HG02981 (cell line): Measurements from ENCODE around the gene PTH2R.
"Not testable (repeated sequence)": the region's sequence is repeated elsewhere in the genome, so short reads cannot be mapped to it uniquely, and the experiment has no call there.

Experiments
- ATAC-seq: cut with Tn5 transposase; IDR thresholded peaks from one replicate; pipeline ENCODE4 v1.9.1; 2021; ENCODE audit warnings: mild to moderate bottlenecking, moderate library complexity; ENCODE audit not compliant: unreplicated experiment

The PTH2R gene

DNA sequence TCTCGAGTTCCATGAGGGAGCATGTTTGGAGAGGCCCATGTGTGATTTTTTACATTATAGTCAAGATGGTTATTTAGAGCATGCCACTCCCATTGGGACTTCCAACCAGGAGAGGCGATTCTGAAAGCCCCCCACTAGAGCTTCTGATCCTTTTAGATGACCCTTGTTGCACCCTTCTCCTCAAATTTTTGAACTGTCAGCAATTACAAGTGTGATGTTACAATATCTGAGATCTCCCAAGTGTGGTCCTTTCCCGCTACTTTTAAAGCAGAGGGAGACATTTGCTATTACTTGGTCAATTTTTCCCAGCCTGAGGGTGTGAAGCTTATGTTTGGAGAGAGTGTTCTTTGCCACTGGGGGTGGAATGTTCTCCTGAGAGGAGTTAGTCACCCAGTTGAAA lies 16.7 kb upstream of the PTH2R start:
- ATAC-seq, result no peak

DNA sequence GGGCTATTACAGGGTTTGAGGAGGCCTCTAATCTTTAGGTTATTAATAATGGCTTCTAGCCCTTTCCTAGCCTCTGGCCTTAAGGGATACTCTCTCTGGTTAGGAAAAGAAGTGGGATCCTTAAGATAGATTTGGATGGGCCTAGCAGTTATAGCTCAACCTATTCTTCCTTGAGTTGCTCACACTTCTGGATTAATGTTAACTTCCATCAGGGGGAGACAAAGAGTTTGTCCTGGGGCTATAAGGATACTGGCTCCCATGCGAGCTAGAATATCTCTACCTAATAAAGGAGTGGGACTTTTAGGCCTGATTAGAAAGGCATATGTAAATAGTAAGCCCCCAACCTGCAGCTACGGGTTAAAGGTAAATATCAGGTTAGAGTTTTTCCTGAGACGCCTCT lies 14.3 kb upstream of the PTH2R start:
- ATAC-seq, result no peak

DNA sequence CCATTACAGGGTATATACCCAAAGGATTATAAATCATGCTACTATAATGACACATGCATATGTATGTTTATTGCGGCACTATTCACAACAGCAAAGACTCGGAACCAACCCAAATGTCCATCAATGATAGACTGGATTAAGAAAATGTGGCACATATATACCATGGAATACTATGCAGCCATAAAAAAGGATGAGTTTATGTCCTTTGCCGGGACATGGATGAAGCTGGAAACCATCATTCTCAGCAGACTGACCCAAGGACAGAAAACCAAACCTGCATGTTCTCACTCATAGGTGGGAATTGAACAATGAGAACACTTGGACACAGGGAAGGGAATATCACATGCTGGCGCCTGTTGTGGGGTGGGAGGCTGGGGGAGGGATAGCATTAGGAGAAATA lies 9.8 kb upstream of the PTH2R start:
- ATAC-seq, result not testable (repeated sequence)

DNA sequence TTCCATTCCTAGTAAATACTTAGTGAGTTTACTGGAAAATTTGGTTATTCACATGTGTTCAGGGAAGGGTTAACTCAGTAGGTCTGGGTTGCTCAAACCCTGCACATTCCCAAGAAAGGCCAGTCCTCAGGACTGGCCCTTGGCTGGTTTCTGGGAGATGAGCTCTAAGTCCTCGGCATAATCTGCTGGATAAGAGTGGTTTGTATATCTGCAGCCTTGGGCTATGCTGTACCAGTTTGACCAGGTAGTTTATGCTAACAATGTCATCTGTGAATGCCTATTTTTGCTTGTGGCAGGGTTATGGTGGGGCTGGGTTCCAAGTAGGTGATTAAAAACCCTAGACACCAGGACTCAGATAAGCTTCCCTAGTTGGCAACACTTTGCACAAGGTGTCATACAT lies 7.4 kb upstream of the PTH2R start:
- no peak for ATAC-seq

DNA sequence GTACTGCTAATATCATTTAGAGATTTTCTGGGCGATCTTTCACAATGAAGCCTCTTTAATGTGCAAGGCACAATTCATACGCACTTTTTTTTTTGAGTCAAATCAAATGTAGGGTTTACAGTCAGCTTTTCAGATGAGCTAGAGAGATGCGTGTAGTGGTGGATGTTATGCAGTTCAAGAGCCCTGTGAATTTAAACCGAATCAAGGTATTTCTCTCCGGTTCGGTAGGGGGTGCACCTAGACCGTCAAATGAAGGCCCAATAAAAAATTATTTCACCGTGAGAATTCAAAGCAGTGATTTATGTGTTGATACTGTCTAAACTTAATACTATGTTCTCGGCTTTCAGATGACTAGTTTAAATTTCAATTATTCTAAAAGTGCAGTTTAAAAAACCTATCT lies 1.1 kb downstream of the PTH2R start:
- no peak for ATAC-seq

DNA sequence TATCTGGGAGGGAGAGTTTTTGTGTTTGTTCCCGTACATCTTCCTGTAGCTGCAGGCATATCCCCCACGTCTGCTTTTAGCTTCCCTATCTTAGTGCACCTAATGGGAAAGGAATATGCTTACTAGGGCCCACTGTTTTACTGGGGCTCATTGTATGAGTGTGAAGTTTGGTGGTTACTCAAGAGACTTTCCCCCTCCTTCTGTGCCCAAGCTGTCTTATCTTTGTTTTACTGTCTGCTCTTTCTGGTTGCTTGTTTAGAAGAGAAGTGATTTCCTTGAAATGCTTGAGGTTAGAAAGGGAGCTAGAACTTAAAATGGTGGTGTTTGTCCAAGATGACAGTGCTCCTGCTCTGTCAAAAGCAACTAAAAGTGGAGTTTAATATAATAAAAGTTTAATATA lies 7.3 kb downstream of the PTH2R start:
- ATAC-seq, result no peak

DNA sequence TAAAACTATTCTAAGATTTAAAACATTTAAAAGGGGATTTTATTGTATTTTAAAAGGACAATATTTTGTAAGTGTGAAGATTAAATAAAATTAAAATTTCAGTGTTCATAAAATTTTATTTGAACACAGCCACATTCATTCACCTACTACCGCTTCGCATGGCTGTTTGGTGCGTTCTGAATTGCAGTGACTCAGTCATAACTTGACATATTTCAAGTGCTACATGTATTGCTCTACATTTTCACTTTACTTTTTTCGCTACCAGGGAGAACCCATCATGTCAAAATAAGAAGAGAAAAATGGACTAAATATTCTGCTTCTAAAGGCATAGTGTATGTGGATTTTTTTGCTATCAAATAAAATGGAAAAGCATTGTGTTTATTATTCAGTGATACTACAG lies 8.7 kb downstream of the PTH2R start:
- no peak for ATAC-seq

DNA sequence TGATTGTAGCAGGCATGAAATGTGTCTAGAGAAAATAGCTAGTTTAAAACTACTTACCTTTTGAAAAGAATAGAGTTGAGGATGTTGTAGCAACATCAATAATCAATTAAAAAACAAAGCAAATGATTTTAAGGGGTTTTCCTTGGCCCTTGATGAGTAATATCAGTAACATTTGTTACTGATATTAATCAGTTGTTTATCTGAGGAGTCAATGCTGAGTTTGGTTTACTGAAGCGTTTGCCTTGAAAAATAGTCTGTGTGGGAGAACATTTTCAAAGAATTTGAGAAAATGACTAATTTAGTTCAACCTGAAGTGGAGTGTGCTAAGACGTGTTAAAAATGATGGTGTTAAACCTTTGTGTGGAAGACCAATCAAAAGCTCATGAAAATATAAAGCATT lies 9.3 kb downstream of the PTH2R start:
- ATAC-seq, result peak; percentile 86

DNA sequence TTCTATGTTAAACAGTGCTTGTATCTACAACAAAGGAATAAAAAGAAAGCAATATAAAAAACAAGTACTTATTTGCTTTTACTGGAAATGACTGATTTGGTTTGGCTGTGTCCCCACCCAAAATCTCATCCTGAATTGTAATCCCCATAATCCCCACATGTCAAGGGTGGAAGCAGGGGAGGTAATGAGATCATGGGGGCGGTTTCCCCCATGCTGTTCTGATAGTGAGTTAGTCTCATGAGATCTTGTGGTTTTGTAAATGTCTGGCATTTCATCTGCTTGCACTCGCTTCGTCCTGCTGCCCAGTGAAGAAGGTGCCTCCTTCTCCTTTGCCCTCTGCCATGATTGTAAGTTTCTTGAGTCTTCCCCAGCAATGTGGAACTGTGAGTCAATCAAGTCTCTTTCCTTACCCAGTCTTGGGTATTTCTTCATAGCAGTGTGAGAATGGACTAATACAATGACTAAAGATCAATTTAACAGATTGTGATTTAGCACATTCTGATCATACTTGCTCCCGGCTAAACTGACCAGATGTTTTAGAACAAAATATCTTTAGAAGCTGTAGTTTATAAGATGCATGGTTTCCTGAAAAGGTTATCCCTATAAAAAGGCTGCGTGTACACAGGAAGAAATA lies 19.9 kb downstream of the PTH2R start:
- ATAC-seq, result no peak

DNA sequence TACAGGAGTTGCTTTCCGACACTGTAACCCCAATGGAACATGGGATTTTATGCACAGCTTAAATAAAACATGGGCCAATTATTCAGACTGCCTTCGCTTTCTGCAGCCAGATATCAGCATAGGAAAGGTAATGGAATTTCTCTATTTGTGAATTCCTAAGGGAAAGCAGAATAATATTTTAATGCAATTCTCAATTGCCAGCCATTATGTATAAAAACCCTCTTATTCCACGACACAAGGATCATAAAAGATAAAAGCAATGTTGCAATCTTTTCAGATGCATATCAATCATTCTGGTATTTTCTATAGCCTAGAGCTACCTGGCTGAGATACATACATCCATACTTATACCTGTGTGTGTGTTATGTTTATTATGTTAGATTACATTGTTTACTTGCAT lies 31.2 kb downstream of the PTH2R start:
- no peak for ATAC-seq

DNA sequence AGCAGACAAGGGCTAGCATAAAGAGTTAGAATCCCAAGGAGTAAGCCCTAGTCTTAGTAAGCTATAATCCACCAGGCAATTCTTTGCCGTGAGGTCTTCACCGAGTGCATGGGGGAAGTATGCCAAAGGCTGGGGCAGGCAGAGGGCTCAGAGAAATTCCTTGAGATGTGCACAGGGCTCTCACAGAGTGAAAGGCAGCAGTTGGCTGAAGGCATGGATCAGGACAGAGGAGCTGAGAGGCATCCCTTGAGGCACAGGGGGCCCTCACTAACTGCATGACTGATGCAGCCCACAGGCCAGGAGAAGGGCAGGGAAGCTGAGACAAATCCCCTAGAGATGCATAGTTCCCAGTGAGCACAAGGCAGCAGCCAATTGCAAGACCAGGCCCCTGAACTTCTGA lies 34.1 kb downstream of the PTH2R start:
- ATAC-seq, result no peak

DNA sequence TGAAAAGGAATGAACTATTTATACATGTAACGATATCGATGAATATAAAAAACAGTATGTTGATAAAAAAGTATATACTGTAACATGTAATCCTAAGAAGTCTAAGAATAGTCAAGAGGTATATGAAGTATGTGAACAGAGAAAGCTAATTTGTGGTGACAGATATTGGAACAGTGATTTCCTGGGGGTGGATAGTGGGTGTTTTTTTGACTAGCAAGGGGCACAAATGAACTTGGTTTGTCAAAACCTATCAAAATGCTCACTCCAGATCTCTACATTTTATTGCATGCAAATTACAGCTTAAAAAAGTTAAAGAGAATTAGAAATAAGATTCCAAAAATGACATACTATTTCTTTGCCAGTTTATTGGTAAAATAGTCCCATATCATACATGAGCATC lies 35.4 kb downstream of the PTH2R start:
- ATAC-seq, result no peak

DNA sequence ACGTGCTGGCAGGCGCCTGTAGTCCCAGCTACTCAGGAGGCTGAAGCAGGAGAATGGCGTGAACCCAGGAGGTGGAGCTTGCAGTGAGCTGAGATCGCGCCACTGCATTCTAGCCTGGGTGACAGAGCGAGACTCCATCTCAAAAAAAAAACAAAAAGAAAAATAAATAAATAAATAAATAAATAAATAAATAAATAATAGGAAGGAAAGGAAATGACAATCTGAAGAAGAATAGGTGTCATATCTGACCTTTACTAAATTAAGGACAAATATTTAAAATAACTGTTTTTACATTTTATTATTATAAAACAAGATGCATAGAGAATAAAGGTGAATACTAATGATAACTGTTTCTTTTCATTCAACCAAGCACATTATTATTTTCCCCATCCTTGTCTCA lies 40.9 kb downstream of the PTH2R start:
- not testable (repeated sequence) for ATAC-seq

DNA sequence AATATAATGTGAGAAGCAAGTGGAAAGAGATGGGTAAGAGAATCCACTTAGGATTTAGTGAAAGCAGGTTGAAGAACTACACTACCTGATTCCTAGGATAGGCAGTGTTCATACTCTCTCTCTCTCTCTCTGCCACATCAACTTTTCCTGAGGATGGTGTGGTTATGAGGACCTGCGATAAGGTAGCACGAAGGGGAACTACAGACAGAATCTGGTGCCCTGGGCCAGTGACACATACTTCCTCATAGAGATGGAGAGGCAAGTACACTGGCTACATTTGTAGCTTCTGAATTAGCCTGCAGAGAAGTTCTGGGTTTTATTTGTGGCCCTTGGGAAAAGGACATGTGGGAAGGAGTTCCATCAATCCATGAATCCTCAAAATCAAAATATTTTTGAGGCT lies 44.5 kb downstream of the PTH2R start:
- no peak for ATAC-seq

DNA sequence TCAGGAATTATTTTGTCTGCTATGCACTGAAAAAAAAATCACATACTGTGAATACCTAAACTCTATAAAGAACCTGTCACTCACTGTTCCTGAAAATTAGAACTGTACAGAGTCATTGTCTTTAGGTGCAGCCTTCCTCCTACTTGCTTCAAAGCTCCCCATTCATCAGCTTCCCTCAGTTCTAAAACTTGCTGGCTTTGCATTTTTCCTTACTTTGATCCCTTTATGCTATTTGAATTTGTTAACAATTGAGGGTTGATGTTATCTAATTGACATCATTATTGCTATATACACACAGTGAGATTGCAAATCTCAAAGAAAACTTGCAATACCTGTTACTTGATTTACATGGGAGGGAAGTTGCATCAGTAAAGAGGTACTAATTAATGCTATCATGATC lies 48.3 kb downstream of the PTH2R start:
- no peak for ATAC-seq

DNA sequence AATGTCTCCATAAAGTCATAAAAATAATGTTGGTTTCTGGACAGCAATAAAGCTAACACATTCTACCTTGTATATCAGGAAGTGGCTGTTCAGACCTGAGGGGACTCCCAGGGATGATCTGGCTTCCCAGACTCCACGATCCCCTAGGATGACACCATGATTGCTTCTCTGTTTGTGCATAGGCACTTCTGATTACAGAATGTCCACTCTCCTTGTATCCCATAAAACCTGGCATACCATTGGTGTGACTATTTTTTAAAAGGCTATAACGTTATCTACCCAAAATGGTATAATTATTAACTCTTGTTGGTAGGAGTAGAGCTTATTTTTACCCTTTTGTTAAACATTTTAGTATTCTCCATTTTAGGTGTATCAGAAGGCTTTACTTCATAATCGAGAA lies 57.1 kb downstream of the PTH2R start:
- ATAC-seq, result no peak

DNA sequence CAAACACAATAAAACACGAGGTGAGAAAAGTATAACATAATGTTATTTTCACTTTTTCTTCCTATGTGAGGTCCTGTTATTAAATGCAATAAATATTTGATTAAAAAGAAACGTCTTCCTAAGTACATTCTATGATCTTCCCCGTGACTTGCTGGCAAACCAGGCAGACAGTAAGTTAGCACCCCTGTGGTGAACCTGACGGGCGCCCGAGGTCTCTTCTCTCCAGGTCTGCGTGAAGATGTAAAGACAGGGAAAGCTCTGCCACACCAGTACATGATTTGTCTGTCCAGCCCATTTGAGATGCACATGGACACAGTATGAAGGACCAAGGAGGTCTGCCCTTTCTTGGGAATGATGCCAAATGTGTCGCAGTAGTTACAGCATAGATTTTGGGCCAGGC lies 57.6 kb downstream of the PTH2R start:
- no peak for ATAC-seq

DNA sequence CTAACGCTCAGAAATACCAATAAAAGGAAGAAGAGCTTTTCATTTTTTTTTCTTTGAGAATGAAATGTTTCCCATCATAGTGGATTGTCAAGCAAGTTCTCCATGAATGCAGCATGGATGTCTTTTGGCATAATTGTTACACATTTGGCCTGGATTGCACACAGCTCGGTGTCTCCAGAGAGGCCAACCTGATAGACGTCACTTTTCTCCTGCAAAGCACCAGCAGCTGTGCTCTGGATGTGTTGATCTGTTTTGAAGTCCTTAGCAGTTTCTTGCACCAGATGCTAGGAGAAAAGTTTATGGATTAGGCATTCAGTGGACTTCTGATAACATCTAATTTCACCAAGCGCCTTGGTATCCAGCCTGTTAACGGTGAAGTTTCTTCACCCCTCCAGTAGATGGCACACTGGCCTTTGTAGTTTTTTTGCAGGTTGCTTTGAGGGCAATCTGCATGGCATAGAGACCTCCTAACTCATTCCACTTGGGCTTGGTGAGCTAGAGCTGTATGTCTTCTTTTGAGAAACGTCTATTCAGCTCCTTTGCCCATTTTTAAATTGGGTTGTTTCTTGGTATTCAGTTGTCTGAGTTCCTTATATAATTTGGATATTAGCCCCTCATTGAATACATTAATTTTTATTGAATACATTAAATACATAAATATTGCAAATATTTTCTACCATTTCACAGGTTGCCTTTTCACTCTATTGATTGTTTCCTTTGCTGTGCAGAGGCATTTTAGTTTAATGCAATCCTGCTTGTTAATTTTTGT lies 59.7 kb downstream of the PTH2R start:
- peak; percentile 82 for ATAC-seq

DNA sequence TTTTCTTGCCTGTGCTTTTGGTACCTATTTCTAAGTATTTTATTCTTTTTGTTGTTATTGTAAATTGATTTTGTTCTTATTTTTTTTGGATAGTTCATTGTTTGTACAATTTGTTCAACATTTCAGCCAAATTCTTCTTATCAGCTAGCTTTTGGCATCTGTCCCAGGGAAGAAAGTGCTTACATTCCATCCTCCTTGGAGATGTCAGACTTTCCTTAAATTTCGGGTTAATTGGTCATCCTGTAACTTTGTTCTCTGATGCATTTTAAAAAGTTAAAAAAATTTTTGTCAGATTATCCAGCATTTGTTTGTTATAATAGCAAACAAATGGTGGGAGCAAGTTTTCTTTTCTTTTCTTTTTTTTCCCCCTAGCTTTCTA lies 60.3 kb downstream of the PTH2R start:
- ATAC-seq, result no peak

DNA sequence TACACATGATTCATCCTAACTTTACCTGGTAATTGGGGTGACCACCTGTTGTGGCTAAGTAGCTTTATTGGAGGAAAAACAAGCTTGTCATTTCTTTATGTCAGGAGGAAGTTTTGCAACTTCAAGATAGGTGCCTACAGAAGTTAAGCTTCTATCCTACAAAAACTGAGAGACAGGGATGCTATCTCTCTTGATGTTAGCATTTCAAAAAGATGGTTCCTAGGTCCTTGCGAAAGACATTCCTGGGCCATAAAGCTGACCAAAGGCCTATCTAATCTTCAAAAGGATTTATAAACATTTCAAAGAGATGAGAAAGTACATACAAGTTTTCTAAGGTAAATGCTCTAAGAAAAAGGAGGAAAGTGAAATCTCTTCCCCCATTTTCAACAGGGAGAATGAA lies 61.0 kb downstream of the PTH2R start:
- ATAC-seq, result no peak

DNA sequence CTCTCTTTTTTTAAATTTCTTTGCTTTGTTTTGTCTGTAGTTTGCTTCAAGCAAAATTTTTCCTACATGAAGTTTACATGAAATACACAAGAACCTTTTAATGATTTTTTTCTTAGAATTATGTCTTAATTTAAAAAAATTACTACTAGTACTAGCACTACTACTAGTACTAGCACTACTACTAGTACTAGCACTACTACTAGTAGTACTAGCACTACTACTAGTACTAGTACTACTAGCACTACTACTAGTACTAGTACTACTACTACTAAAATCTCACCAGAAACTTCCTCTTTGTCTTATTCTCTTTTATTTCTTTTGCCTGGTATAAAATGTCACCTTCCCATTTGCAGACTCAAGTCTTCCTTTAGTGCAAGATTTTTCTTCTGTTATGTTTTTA lies 71.1 kb downstream of the PTH2R start:
- ATAC-seq, result no peak

DNA sequence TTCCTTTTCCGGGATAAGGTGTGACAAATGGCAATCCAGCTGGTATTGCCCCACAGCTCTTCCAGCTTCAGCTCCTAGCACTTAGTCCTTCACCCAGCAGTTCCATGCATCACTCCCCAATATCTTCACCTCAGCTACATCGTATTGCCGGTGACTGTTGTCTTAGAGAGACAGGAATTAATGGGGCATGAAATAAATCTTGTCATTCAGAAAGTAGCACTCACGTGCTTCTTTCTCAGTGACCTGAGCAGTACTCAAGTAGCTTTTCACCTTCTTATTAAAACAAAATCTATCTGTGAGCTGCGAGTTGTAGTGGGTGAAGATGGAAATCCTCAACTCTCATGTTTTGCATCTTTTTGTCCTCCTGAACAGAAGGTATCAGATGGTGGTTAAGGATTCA lies 72.8 kb downstream of the PTH2R start:
- no peak for ATAC-seq

DNA sequence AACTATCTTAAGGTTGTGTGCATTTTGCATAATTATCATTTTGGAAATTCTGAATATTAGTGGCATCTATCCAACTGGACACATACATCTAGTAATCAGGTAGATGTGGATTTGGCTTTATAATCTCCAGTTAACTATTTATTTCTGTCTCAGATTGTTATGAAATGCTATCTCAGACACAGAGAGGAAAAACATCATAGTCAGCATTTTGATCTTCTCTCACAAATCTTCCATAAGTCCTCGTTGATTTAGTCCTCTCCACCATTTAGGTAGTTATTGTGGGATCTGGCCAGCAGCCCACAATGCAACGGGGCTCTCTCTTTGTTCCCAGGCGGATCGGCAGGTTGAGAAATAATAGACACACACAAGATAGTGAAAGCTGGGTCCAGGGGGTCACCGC lies 75.4 kb downstream of the PTH2R start:
- not testable (repeated sequence) for ATAC-seq
